Liver (tissue), 9 donors: ENCODE measurements around the gene ZNF536. TPM values are rescaled to one million over a fixed set of nuclear protein-coding genes. Genes with fewer than 3 reads are reported as not detected.

Experiments used
- DNase-seq: peaks from one replicate; pipeline ENCODE4 v3.0.0-alpha.2; 2017; ENCODE audit warnings: low spot score
- H3K27ac ChIP-seq, 2 donors: one replicate each; pipeline ENCODE4 v1.7.0; 2013; ENCODE audit warnings: inconsistent platforms in 2 of 2, low read length in 2 of 2, control low read depth in 1 of 2, low read depth in 1 of 2, mild to moderate bottlenecking in 1 of 2
- H3K27me3 ChIP-seq, 4 donors: one replicate each; pipeline versions ENCODE4 v1.6.1 to v1.7.0; 2013; ENCODE audit warnings: low read length in 3 of 4, inconsistent platforms in 1 of 4, mild to moderate bottlenecking in 1 of 4, moderate library complexity in 1 of 4; ENCODE audit not compliant: control insufficient read depth in 4 of 4, insufficient read depth in 4 of 4
- H3K36me3 ChIP-seq, 4 donors: one replicate each; pipeline versions ENCODE4 v1.6.1 to v1.7.0; 2013; ENCODE audit warnings: low read length in 3 of 4, mild to moderate bottlenecking in 3 of 4, low read depth in 1 of 4, moderate library complexity in 1 of 4; ENCODE audit not compliant: control insufficient read depth in 4 of 4, insufficient read depth in 3 of 4
- H3K4me1 ChIP-seq, 4 donors: one replicate each; pipeline versions ENCODE4 v1.6.1 to v1.7.0; 2013; ENCODE audit warnings: low read length in 3 of 4, mild to moderate bottlenecking in 3 of 4, moderate library complexity in 1 of 4; ENCODE audit not compliant: control insufficient read depth in 4 of 4, insufficient read depth in 4 of 4
- H3K4me3 ChIP-seq, 3 donors: one replicate each; pipeline versions ENCODE4 v1.6.1 to v1.7.0; 2013; ENCODE audit warnings: low read length in 3 of 3, control low read depth in 1 of 3, low read depth in 1 of 3, mild to moderate bottlenecking in 1 of 3
- H3K9ac ChIP-seq, 2 donors: one replicate each; pipeline ENCODE4 v1.7.0; 2013; ENCODE audit warnings: low read length in 2 of 2, mild to moderate bottlenecking in 2 of 2, moderate library complexity in 2 of 2, control low read depth in 1 of 2, low read depth in 1 of 2
- H3K9me3 ChIP-seq, 4 donors: one replicate each; pipeline versions ENCODE4 v1.6.1 to v1.7.0; 2013; ENCODE audit warnings: low read length in 3 of 4; ENCODE audit not compliant: control insufficient read depth in 4 of 4
- EGR1 ChIP-seq, 2 donors: IDR thresholded peaks; 2 replicates each; pipeline ENCODE4 v1.6.1; 2016 to 2018; ENCODE audit warnings: antibody characterized with exemption in 2 of 2, low read depth in 2 of 2
- FOXA1 ChIP-seq: IDR thresholded peaks from 2 replicates; pipeline ENCODE4 v1.6.1; 2016; ENCODE audit warnings: antibody characterized with exemption
- FOXA2 ChIP-seq: IDR thresholded peaks from 2 replicates; pipeline ENCODE4 v1.6.1; 2016; ENCODE audit warnings: antibody characterized with exemption
- HNF4A ChIP-seq, 2 donors: conservative IDR thresholded peaks; 2 replicates each; pipeline ENCODE4 v1.6.1; 2016; ENCODE audit warnings: antibody characterized with exemption in 2 of 2, mild to moderate bottlenecking in 2 of 2
- HNF4G ChIP-seq: IDR thresholded peaks from 2 replicates; pipeline ENCODE4 v1.6.1; 2016; ENCODE audit warnings: antibody characterized with exemption
- JUND ChIP-seq, 2 donors: IDR thresholded peaks; 2 replicates each; pipeline ENCODE4 v1.6.1; 2016; ENCODE audit warnings: antibody characterized with exemption in 2 of 2
- NR2F2 ChIP-seq: IDR thresholded peaks from 2 replicates; pipeline ENCODE4 v1.6.1; 2016; ENCODE audit warnings: antibody characterized with exemption
- RAD21 ChIP-seq, 2 donors: IDR thresholded peaks; 2 replicates each; pipeline ENCODE4 v1.6.1; 2016; ENCODE audit warnings: antibody characterized with exemption in 2 of 2, mild to moderate bottlenecking in 2 of 2
- RXRA ChIP-seq, 2 donors: IDR thresholded peaks; 2 replicates each; pipeline ENCODE4 v1.6.1; 2017 to 2018; ENCODE audit warnings: antibody characterized with exemption in 2 of 2, mild to moderate bottlenecking in 1 of 2
- TAF1 ChIP-seq: conservative IDR thresholded peaks from 2 replicates; pipeline ENCODE4 v1.6.1; 2016; ENCODE audit warnings: antibody characterized with exemption, mild to moderate bottlenecking
- YY1 ChIP-seq: IDR thresholded peaks from 2 replicates; pipeline ENCODE4 v1.6.1; 2016; ENCODE audit warnings: antibody characterized with exemption, mild to moderate bottlenecking
- WGBS: extraction: QIAGEN DNeasy Blood & Tissue Kit; methylation state at CpG from one replicate; pipeline ENCODE4 v1.1.7; 2013; 5-methylcytosine and 5-hydroxymethylcytosine counted together
- polyA plus RNA-seq, 2 donors: library from polyadenylated mRNA; stranded (reverse) in 1 of 2; unstranded in 1 of 2; fragments of 200-250 nt in 1 of 2; fragments of >200 nt in 1 of 2; fragmentation: Nextera tagmentation in 1 of 2; extraction: Ambion mirVana in 1 of 2; gene quantifications; one replicate each; pipeline versions ENCODE4 v1.2.1 to v1.2.3, GENCODE V29; 2013 to 2015
- total RNA-seq, 2 donors: library from RNA; depleted of rRNA; stranded (reverse); fragments of >200 nt; gene quantifications; one replicate each; pipeline ENCODE4 v1.2.3, GENCODE V29; 2014
- TF ChIP-seq, protein P1 (sequence below): IDR thresholded peaks from 2 replicates; pipeline ENCODE4 v1.6.1; 2016; ENCODE audit warnings: antibody characterized with exemption
- TF ChIP-seq, protein P2 (sequence below): IDR thresholded peaks from 2 replicates; pipeline ENCODE4 v1.6.1; 2016; ENCODE audit warnings: antibody characterized with exemption
- TF ChIP-seq, protein P3 (sequence below): IDR thresholded peaks from 2 replicates; pipeline ENCODE4 v1.6.1; 2016; ENCODE audit warnings: antibody characterized with exemption
- TF ChIP-seq, protein P4 (sequence below): IDR thresholded peaks from 2 replicates; pipeline ENCODE4 v1.6.1; 2016; ENCODE audit warnings: antibody characterized with exemption, mild to moderate bottlenecking
- donor health status: healthy.
- donor health status: healthy.
- donor health status: healthy.
- donor health status: healthy.
- donor health status: healthy.

Gene ZNF536
- total and polyA plus RNA-seq, 4 donors = 0.02 to 0.17 (median 0.08) TPM

DNA sequence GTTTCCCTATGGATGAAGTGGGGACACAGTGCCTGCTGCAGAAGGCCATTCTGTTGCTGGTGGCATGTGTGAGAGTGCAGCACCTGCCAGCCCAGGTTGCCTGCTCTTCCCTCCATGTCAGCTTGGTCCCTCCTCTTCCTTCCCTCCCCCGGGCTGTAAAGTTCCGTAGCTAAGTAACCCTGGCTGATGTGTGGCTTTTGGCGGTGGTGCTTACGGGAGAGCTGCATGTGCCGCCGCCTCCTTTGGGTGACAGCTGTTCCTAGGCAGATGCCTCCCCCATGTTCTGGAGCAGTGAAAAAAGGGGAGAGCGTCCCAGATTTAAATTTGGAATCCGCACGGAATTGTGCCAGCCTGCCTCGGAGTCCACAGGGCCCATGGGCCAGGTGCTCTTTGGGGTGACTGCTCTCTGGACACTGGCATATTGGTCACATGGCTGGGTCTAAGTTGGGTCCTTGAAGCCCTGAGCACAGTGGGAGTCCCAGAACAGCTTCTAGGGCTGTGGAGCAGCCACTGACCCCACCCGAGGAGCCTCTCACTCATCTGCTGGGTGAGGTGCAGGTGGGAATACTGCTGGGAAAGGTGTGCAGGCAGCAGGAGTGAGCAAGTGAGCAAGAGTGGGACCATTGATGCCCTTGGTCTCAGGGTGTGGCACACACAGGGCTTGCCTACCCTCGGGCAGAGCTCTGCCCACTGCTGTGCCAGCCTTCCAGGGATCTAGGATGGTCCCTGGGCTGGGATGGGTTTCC, 33.1 kb upstream of the ZNF536 start:
- H3K27me3 ChIP-seq = peaks cover 0 to 4% (median 0%) of the 10 kb centered on the region in 4 donors
- H3K9ac ChIP-seq = no peak overlapping the region
- TF ChIP-seq EGR1 (IDR thresholded peaks at IDR 0.05; ENCODE audit: low read depth in 2 of 2) (no peak), HNF4G (no peak), RAD21 (IDR thresholded peaks at IDR 0.05) (no peak), HNF4A (conservative IDR thresholded peaks at IDR 0.05) (no peak), RXRA (IDR thresholded peaks at IDR 0.05) (no peak), FOXA1 (no peak), JUND (IDR thresholded peaks at IDR 0.05) (no peak), YY1 (no peak), FOXA2 (no peak), NR2F2 (no peak)
- TF ChIP-seq, protein P1, sequence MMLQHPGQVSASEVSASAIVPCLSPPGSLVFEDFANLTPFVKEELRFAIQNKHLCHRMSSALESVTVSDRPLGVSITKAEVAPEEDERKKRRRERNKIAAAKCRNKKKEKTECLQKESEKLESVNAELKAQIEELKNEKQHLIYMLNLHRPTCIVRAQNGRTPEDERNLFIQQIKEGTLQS = no peak
- TF ChIP-seq, protein P2, sequence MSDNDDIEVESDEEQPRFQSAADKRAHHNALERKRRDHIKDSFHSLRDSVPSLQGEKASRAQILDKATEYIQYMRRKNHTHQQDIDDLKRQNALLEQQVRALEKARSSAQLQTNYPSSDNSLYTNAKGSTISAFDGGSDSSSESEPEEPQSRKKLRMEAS = no peak
- TF ChIP-seq, protein P3, sequence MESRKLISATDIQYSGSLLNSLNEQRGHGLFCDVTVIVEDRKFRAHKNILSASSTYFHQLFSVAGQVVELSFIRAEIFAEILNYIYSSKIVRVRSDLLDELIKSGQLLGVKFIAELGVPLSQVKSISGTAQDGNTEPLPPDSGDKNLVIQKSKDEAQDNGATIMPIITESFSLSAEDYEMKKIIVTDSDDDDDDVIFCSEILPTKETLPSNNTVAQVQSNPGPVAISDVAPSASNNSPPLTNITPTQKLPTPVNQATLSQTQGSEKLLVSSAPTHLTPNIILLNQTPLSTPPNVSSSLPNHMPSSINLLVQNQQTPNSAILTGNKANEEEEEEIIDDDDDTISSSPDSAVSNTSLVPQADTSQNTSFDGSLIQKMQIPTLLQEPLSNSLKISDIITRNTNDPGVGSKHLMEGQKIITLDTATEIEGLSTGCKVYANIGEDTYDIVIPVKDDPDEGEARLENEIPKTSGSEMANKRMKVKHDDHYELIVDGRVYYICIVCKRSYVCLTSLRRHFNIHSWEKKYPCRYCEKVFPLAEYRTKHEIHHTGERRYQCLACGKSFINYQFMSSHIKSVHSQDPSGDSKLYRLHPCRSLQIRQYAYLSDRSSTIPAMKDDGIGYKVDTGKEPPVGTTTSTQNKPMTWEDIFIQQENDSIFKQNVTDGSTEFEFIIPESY = no peak
- WGBS = 81% methylated on average over 12 of the region's 12 CpGs
- H3K27ac ChIP-seq = no peak overlapping the region
- no peaks in the 10 kb centered on the region for H3K9me3 ChIP-seq
- H3K36me3 ChIP-seq = no peaks in the 10 kb centered on the region
- no peak for DNase-seq
- H3K4me1 ChIP-seq = no peaks in the 10 kb centered on the region
- H3K4me3 ChIP-seq = no peak overlapping the region

DNA sequence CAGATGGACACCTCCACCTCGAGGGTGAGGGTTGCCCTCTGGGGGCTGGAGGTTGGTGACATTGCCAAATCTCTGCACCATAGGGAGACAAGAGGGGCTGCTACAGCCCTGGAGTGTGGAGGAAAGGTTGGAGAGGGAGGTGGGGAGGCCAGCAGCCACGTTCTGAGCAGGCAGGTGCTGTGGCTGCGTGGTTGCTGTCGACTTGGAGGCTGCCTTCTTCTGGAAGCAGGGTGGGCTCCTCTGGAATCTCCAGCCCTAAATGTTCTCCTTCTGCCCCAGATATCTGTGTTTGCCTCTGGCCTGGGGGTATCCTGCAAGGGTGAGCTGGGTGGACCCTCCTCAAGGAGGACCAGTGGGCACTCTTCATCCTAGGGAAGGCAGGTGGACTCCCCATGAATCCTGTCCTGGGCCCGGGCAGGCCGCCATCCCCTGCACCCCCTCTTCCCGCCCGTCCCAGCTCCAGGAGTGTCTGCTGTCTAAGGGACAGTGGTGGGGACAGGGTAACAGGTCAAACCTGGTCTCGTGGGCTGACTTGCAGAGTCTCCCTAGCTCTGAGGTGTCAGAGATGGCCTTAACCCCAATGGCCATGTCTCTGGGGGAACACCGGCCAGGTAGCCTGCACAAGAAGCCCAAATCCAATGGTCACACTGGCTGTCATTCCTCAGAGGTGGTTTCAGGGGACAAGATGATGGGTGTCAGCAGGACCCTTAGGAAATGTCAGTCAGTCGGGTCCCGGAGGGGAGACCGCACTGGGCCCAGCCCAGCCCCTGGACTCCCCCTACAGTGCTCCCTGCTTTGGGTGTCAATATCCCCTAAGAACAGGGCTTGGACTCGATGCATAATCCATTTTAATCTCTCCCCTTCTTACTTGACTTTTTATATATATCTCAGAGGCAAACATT, 32.3 kb upstream of the ZNF536 start:
- DNase-seq = no peak
- Histone ChIP-seq H3K27me3 (peaks cover 0 to 6% (median 0%) of the 10 kb centered on the region in 4 donors), H3K4me3 (no peak overlapping the region), H3K9me3 (no peaks in the 10 kb centered on the region), H3K9ac (no peak overlapping the region), H3K4me1 (no peaks in the 10 kb centered on the region), H3K27ac (no peak overlapping the region), H3K36me3 (no peaks in the 10 kb centered on the region)
- TF ChIP-seq, protein P1 = no peak
- TF ChIP-seq, protein P2 = no peak
- TF ChIP-seq, protein P4, sequence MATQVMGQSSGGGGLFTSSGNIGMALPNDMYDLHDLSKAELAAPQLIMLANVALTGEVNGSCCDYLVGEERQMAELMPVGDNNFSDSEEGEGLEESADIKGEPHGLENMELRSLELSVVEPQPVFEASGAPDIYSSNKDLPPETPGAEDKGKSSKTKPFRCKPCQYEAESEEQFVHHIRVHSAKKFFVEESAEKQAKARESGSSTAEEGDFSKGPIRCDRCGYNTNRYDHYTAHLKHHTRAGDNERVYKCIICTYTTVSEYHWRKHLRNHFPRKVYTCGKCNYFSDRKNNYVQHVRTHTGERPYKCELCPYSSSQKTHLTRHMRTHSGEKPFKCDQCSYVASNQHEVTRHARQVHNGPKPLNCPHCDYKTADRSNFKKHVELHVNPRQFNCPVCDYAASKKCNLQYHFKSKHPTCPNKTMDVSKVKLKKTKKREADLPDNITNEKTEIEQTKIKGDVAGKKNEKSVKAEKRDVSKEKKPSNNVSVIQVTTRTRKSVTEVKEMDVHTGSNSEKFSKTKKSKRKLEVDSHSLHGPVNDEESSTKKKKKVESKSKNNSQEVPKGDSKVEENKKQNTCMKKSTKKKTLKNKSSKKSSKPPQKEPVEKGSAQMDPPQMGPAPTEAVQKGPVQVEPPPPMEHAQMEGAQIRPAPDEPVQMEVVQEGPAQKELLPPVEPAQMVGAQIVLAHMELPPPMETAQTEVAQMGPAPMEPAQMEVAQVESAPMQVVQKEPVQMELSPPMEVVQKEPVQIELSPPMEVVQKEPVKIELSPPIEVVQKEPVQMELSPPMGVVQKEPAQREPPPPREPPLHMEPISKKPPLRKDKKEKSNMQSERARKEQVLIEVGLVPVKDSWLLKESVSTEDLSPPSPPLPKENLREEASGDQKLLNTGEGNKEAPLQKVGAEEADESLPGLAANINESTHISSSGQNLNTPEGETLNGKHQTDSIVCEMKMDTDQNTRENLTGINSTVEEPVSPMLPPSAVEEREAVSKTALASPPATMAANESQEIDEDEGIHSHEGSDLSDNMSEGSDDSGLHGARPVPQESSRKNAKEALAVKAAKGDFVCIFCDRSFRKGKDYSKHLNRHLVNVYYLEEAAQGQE = no peak
- TF ChIP-seq YY1 = no peak
- TF ChIP-seq TAF1 = no peak
- TF ChIP-seq, protein P3 = no peak
- no peak for TF ChIP-seq FOXA2
- no peak for TF ChIP-seq JUND (IDR thresholded peaks at IDR 0.05)
- no peak for TF ChIP-seq HNF4G
- no peak for TF ChIP-seq RXRA (IDR thresholded peaks at IDR 0.05)
- 69% methylated on average over 14 of the region's 14 CpGs for WGBS
